Esophagus muscularis mucosa (tissue), 4 donors: ENCODE data around the gene POC5. TPM values are rescaled to one million over a fixed set of nuclear protein-coding genes. Genes with fewer than 3 reads are reported as not detected.
"Not testable (repeated sequence)": the region's sequence is repeated elsewhere in the genome, so short reads cannot be mapped to it uniquely, and the experiment has no call there.

Source experiments
- DNase-seq: peaks from one replicate; pipeline ENCODE4 v3.0.0-alpha.2; 2017; ENCODE audit errors: extremely low spot score
- H3K27ac ChIP-seq, 4 donors: fragments of 200-600 bp; sonication (generic); replicated peaks in 1 of 4; 1 replicate in 3 of 4; 2 replicates in 1 of 4; pipeline ENCODE4 v1.5.1; 2016 to 2019; ENCODE audit warnings: mild to moderate bottlenecking in 1 of 4
- H3K27me3 ChIP-seq, 4 donors: fragments of 200-600 bp; sonication (generic); one replicate each; pipeline versions ENCODE4 v1.5.1 to v1.6.0; 2016 to 2019
- H3K36me3 ChIP-seq, 4 donors: fragments of 200-600 bp; sonication (generic); one replicate each; pipeline ENCODE4 v1.5.1; 2016 to 2019
- H3K4me1 ChIP-seq, 4 donors: fragments of 200-600 bp; sonication (generic); one replicate each; pipeline ENCODE4 v1.5.1; 2016 to 2019
- H3K4me3 ChIP-seq, 4 donors: fragments of 200-600 bp; sonication (generic); 1 replicate in 2 of 4; 2 replicates in 2 of 4; pipeline ENCODE4 v1.5.1; 2016 to 2019; ENCODE audit warnings: mild to moderate bottlenecking in 4 of 4, moderate library complexity in 1 of 4
- H3K9me3 ChIP-seq, 4 donors: fragments of 200-600 bp; sonication (generic); 1 replicate in 3 of 4; 2 replicates in 1 of 4; pipeline ENCODE4 v1.5.1; 2016 to 2019
- CTCF ChIP-seq, 3 experiments: fragments of 200-600 bp in 2 of 3; fragments of 450-650 bp in 1 of 3; sonication (generic) in 2 of 3; IDR thresholded peaks; one replicate each; pipeline ENCODE4 v1.5.1; 2017 to 2019; ENCODE audit warnings: antibody characterized with exemption in 3 of 3, mild to moderate bottlenecking in 2 of 3, moderate library complexity in 1 of 3
- EP300 ChIP-seq: sonication (generic); formaldehyde crosslinking; IDR thresholded peaks from one replicate; pipeline ENCODE4 v1.6.1; 2017; ENCODE audit warnings: antibody characterized with exemption
- POLR2A ChIP-seq: fragments of 450-650 bp; IDR thresholded peaks from one replicate; pipeline ENCODE4 v1.6.1; 2017; ENCODE audit warnings: antibody characterized with exemption, moderate library complexity, mild to moderate bottlenecking, low read depth
- POLR2AphosphoS5 ChIP-seq, 2 donors: sonication (generic); formaldehyde crosslinking; IDR thresholded peaks; one replicate each; pipeline ENCODE4 v1.6.1; 2017; ENCODE audit warnings: antibody characterized with exemption in 2 of 2
- whole genome bisulfite sequencing: methylation state at CpG from one replicate; pipeline ENCODE4 v1.1.5; 2018; 5-methylcytosine and 5-hydroxymethylcytosine counted together
- intact Hi-C: fragments of 100-400 bp; cut with DNase I; formaldehyde crosslinking; loops from one replicate; pipeline ENCODE4 v1.15.1; 2023
- total RNA-seq, 4 donors: library from RNA; depleted of rRNA; stranded (reverse); fragments of >200 nt; gene quantifications; one replicate each; pipeline versions ENCODE4 v1.1.0 to v1.2.1, GENCODE V29; 2016

The POC5 gene
- total RNA-seq, 4 donors from 2014 or later: 6.0 to 13.7 (median 8.0) TPM

- H3K4me3 ChIP-seq: no peak overlapping the region
- H3K27ac ChIP-seq: no peak overlapping the region
- intact Hi-C loops: no loop called here
- H3K4me1 ChIP-seq: no peaks in the 10 kb centered on the region
- DNase-seq: no peak
- no peaks in the 10 kb centered on the region for H3K36me3 ChIP-seq
- peaks cover 0 to 5% (median 0%) of the 10 kb centered on the region in 4 donors for H3K27me3 ChIP-seq
- whole genome bisulfite sequencing: 86% methylated on average over 3 of the region's 4 CpGs
- no peak for TF ChIP-seq EP300
- no peaks in the 10 kb centered on the region for H3K9me3 ChIP-seq
Observed at GRCh38 chr5:75753182-75753581, 35.9 kb upstream of the POC5 start.

GRCh38 chr5:75744355-75744754, 27.1 kb upstream of the POC5 start:
- TF ChIP-seq EP300: no peak
- TF ChIP-seq POLR2A: no peak
- TF ChIP-seq CTCF (IDR thresholded peaks at IDR 0.05): no peak
- no peak for TF ChIP-seq POLR2AphosphoS5 (IDR thresholded peaks at IDR 0.05)
- DNase-seq: no peak
- Histone ChIP-seq H3K27ac (no peak overlapping the region), H3K9me3 (no peaks in the 10 kb centered on the region), H3K4me3 (no peak overlapping the region), H3K36me3 (no peaks in the 10 kb centered on the region), H3K27me3 (no peaks in the 10 kb centered on the region), H3K4me1 (no peaks in the 10 kb centered on the region)
- intact Hi-C loops: no loop called here
- 88% methylated on average over 3 of the region's 3 CpGs for WGBS

GRCh38 chr5:75736273-75736672, 19.0 kb upstream of the POC5 start:
- H3K36me3 ChIP-seq: no peaks in the 10 kb centered on the region
- WGBS: 84% methylated on average over 4 of the region's 8 CpGs
- intact Hi-C loops: no loop called here
- peaks cover 0 to 8% (median 0%) of the 10 kb centered on the region in 4 donors for H3K9me3 ChIP-seq
- no peaks in the 10 kb centered on the region for H3K27me3 ChIP-seq
- no peaks in the 10 kb centered on the region for H3K4me1 ChIP-seq
- DNase-seq: no peak
- H3K27ac ChIP-seq: no peak overlapping the region
- TF ChIP-seq EP300 (no peak), POLR2A (no peak), CTCF (IDR thresholded peaks at IDR 0.05) (no peak), POLR2AphosphoS5 (IDR thresholded peaks at IDR 0.05) (no peak)
- H3K4me3 ChIP-seq: no peak overlapping the region

GRCh38 chr5:75734913-75735789, 17.9 kb upstream of the POC5 start:
- no peak for TF ChIP-seq POLR2A
- TF ChIP-seq CTCF (IDR thresholded peaks at IDR 0.05): peak in 1 of 3 experiments; percentile 10
- Histone ChIP-seq H3K9me3 (peaks cover 0 to 8% (median 0%) of the 10 kb centered on the region in 4 donors), H3K4me3 (no peak overlapping the region), H3K4me1 (no peaks in the 10 kb centered on the region), H3K36me3 (no peaks in the 10 kb centered on the region), H3K27ac (no peak overlapping the region), H3K27me3 (no peaks in the 10 kb centered on the region)
- WGBS: 49% methylated on average over 6 of the region's 6 CpGs
- no peak for DNase-seq
- intact Hi-C loops: no loop called here

GRCh38 chr5:75733767-75734166, 16.5 kb upstream of the POC5 start:
- intact Hi-C loops: no loop called here
- H3K27me3 ChIP-seq: no peaks in the 10 kb centered on the region
- H3K9me3 ChIP-seq: peaks cover 0 to 8% (median 0%) of the 10 kb centered on the region in 4 donors
- no peak overlapping the region for H3K27ac ChIP-seq
- H3K4me1 ChIP-seq: no peaks in the 10 kb centered on the region
- DNase-seq: no peak
- H3K36me3 ChIP-seq: no peaks in the 10 kb centered on the region
- WGBS: 93% methylated on average over 1 of the region's 1 CpG
- H3K4me3 ChIP-seq: no peak overlapping the region
- no peak for TF ChIP-seq POLR2AphosphoS5 (IDR thresholded peaks at IDR 0.05)
- TF ChIP-seq EP300: no peak
- TF ChIP-seq POLR2A: no peak
- no peak for TF ChIP-seq CTCF (IDR thresholded peaks at IDR 0.05)

- H3K4me3 ChIP-seq, H3K36me3 ChIP-seq, intact Hi-C loops, H3K27me3 ChIP-seq, H3K9me3 ChIP-seq, H3K27ac ChIP-seq, DNase-seq, H3K4me1 ChIP-seq: not testable (repeated sequence)
- WGBS: 87% methylated on average over 4 of the region's 4 CpGs
Observed at GRCh38 chr5:75731515-75731914, 14.3 kb upstream of the POC5 start.
